Common myeloid progenitor, CD34-positive (primary cell): ENCODE measurements around the gene SERINC3.

Experiments
- CTCF ChIA-PET: fragments of 350-600 bp; sonication (Branson Sonifier 250); formaldehyde crosslinking; loops from one replicate; lab custom pipeline; 2021; ENCODE audit warnings: antibody characterized with exemption; lab: Charles Lee
- POLR2A ChIA-PET: fragments of 350-600 bp; sonication (Branson Sonifier 250); formaldehyde crosslinking; loops from one replicate; lab custom pipeline; 2021; ENCODE audit warnings: antibody characterized with exemption; lab: Charles Lee
- DNase-seq, 3 donors: peaks; one replicate each; pipeline versions ENCODE4 v3.0.0 to v3.0.0-alpha.2; 2013
- H3K27ac ChIP-seq, 2 experiments: 1 replicate in 1 of 2; 2 replicates in 1 of 2; pipeline ENCODE4 v1.7.0; 2013; ENCODE audit warnings: inconsistent platforms in 2 of 2, low read length in 2 of 2, mild to moderate bottlenecking in 2 of 2, low read depth in 1 of 2, moderate library complexity in 1 of 2; ENCODE audit not compliant: severe bottlenecking in 2 of 2, insufficient read depth in 1 of 2, poor library complexity in 1 of 2
- H3K27me3 ChIP-seq, 5 experiments: replicated peaks in 2 of 5; 1 replicate in 3 of 5; 2 replicates in 2 of 5; pipeline versions ENCODE4 v1.6.1 to v1.7.0; 2013; ENCODE audit warnings: low read length in 4 of 5, mild to moderate bottlenecking in 2 of 5, moderate library complexity in 2 of 5, inconsistent platforms in 1 of 5; ENCODE audit not compliant: insufficient read depth in 5 of 5, control insufficient read depth in 4 of 5
- H3K36me3 ChIP-seq, 4 experiments: 1 replicate in 2 of 4; 2 replicates in 2 of 4; pipeline versions ENCODE4 v1.6.1 to v1.7.0; 2013; ENCODE audit warnings: low read length in 3 of 4, control low read depth in 1 of 4, mild to moderate bottlenecking in 1 of 4; ENCODE audit not compliant: control insufficient read depth in 4 of 4, insufficient read depth in 4 of 4
- H3K4me1 ChIP-seq, 4 experiments: 1 replicate in 3 of 4; 2 replicates in 1 of 4; pipeline versions ENCODE4 v1.6.1 to v1.7.1; 2013; ENCODE audit warnings: low read length in 3 of 4, mild to moderate bottlenecking in 3 of 4, control low read depth in 1 of 4, inconsistent platforms in 1 of 4, moderate library complexity in 1 of 4; ENCODE audit not compliant: control insufficient read depth in 4 of 4, insufficient read depth in 4 of 4; ENCODE audit errors: control extremely low read depth in 1 of 4
- H3K4me3 ChIP-seq, 7 experiments: 1 replicate in 4 of 7; 2 replicates in 3 of 7; pipeline versions ENCODE4 v1.5.1 to v1.7.0; 2013; ENCODE audit warnings: mild to moderate bottlenecking in 7 of 7, low read length in 6 of 7, moderate library complexity in 6 of 7, inconsistent platforms in 2 of 7, low read depth in 2 of 7, control low read depth in 1 of 7; ENCODE audit not compliant: insufficient read depth in 4 of 7, control insufficient read depth in 1 of 7; ENCODE audit errors: extremely low read depth in 1 of 7
- H3K9me3 ChIP-seq, 5 experiments: 1 replicate in 4 of 5; 2 replicates in 1 of 5; pipeline versions ENCODE4 v1.6.1 to v1.7.1; 2013; ENCODE audit warnings: low read length in 4 of 5, mild to moderate bottlenecking in 2 of 5, inconsistent platforms in 1 of 5, low read depth in 1 of 5, moderate library complexity in 1 of 5; ENCODE audit not compliant: control insufficient read depth in 4 of 5, insufficient read depth in 2 of 5; ENCODE audit errors: control extremely low read depth in 1 of 5
- WGBS: methylation state at CpG from one replicate; pipeline ENCODE4 v1.1.5; 2013; ENCODE audit not compliant: insufficient coverage; 5-methylcytosine and 5-hydroxymethylcytosine counted together

Gene SERINC3

DNA sequence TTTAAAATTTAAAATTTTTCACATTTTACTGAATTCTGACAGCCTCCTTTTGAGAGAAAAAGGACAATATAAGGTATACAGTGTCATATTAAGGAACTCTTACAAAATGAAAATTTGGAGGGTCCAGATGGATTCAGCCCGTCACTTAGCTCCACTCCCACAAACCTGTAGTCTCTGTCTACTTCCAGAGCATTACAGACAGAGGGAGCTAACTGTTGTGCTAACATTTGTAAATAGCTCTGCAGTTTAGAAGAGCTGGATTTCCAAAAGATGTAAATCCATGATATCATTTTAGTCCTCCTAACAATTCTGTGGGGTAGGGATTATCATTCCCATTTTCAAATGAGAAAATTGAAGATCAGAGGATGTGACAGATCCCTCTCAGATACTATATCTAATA lies 16.1 kb upstream of the SERINC3 start:
- no CpG with 5 or more reads among the region's 1 CpG for WGBS
- H3K4me3 ChIP-seq: no peak overlapping the region
- H3K27ac ChIP-seq: no peak overlapping the region
- H3K27me3 ChIP-seq: no peaks in the 10 kb centered on the region
- DNase-seq: no peak
- peaks cover 0 to 41% (median 17%) of the 10 kb centered on the region in 4 experiments for H3K4me1 ChIP-seq
- H3K9me3 ChIP-seq: no peaks in the 10 kb centered on the region
- POLR2A ChIA-PET: no interaction called here
- CTCF ChIA-PET: interaction anchor here (0.7 to 2.4 kb wide), 4 partner anchors 14 to 72 kb away, joined by 3 to 20 read pairs (median 4); no protein-coding TSS in a partner anchor
- H3K36me3 ChIP-seq: no peaks in the 10 kb centered on the region

DNA sequence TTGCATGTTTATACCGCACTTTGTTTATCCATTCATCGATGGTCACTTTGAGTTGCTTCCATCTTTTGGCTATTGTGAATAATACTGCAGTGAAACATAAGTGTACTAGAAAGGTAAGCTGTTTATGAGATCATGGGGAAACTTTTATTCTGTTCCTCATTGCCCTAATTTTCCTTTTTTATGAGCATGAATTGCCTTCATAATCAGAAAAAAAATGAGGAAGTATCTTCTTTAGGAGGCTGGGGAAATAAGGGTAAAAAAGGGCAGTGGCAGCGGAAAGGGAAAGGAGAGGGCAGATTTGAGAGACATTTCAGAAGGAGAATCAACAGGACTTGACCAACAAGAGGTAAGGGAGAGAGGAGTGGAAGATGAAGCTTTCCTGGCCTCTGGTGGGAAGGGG lies 14.3 kb upstream of the SERINC3 start:
- no peak overlapping the region for H3K27ac ChIP-seq
- POLR2A ChIA-PET: no interaction called here
- 83% methylated on average over 3 of the region's 3 CpGs for WGBS
- H3K4me3 ChIP-seq: no peak overlapping the region
- peak in 1 of 3 donors; percentile 39 for DNase-seq
- CTCF ChIA-PET: interaction anchor here (1.1 to 3.8 kb wide), 4 partner anchors 14 to 74 kb away, joined by 3 to 14 read pairs (median 4); partner anchors contain the start of gene SERINC3
- peaks cover 0 to 39% (median 22%) of the 10 kb centered on the region in 4 experiments for H3K4me1 ChIP-seq
- no peaks in the 10 kb centered on the region for H3K27me3 ChIP-seq
- H3K36me3 ChIP-seq: no peaks in the 10 kb centered on the region
- H3K9me3 ChIP-seq: no peaks in the 10 kb centered on the region

DNA sequence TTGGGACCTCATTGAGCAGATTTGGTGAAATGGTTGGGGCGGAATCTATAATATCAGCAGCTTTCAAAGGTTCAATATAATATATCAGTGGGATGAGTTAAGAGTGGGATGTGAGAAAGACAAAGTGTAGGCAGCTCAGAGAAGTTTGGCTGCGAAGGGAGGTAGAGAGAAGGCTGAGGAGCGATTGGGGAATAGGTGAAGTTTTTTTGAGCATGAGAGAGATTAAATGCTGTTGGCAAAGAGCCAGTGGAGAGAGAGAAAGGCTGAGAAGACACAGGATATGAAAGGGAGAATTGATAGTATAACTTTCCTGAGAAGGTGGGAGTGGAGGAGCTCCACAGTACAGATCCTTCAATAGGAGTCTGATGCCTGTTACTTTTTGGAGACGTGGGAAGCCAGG lies 12.1 kb upstream of the SERINC3 start:
- Histone ChIP-seq H3K27me3 (no peaks in the 10 kb centered on the region), H3K9me3 (no peaks in the 10 kb centered on the region), H3K27ac (no peak overlapping the region), H3K36me3 (no peaks in the 10 kb centered on the region), H3K4me1 (peaks cover 0 to 38% (median 23%) of the 10 kb centered on the region in 4 experiments), H3K4me3 (no peak overlapping the region)
- DNase-seq: peak in 2 of 3 donors; percentile 30 to 39
- WGBS: 83% methylated on average over 4 of the region's 4 CpGs
- ChIA-PET CTCF (interaction anchor here (0.9 to 3.8 kb wide), 4 partner anchors 13 to 76 kb away, joined by 3 to 14 read pairs (median 4); no protein-coding TSS in a partner anchor), POLR2A (interaction anchor here (0.8 to 1.2 kb wide), 3 partner anchors 9 to 13 kb away, joined by 3 to 5 read pairs (median 5); no protein-coding TSS in a partner anchor)

DNA sequence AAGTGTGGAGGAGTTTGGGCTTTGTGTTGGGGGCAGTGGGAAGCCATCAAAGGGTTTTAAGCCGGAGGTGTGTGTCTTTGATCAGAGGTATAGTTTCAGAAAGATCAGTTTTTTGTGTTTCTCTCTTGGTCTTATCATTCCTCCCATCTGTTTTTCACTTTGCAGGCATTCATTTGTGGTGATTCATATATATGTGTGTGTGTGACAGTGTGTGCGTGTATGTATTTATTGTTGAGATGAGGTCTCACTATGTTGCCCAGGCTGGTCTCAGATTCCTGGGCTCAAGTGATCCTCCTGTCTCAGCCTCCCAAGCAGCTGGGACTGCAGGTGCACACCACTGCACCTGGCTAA lies 11.1 kb upstream of the SERINC3 start:
- CTCF ChIA-PET: interaction anchor here (1.0 to 3.8 kb wide), 3 partner anchors 10 to 77 kb away, joined by 3 to 14 read pairs (median 4); no protein-coding TSS in a partner anchor
- POLR2A ChIA-PET: interaction anchor here (1.0 kb wide), 1 partner anchor 10 kb away, joined by 3 read pairs; no protein-coding TSS in a partner anchor
- peaks cover 0 to 38% (median 23%) of the 10 kb centered on the region in 4 experiments for H3K4me1 ChIP-seq
- H3K27me3 ChIP-seq: no peaks in the 10 kb centered on the region
- 60% methylated on average over 2 of the region's 2 CpGs for WGBS
- no peaks in the 10 kb centered on the region for H3K9me3 ChIP-seq
- H3K36me3 ChIP-seq: no peaks in the 10 kb centered on the region
- H3K27ac ChIP-seq: peak overlapping the region in 1 of 2 experiments; percentile 81
- peak overlapping the region in 5 of 7 experiments; percentile 19 to 89 (median 76) for H3K4me3 ChIP-seq
- DNase-seq: peak in 2 of 3 donors; percentile 61 to 78

DNA sequence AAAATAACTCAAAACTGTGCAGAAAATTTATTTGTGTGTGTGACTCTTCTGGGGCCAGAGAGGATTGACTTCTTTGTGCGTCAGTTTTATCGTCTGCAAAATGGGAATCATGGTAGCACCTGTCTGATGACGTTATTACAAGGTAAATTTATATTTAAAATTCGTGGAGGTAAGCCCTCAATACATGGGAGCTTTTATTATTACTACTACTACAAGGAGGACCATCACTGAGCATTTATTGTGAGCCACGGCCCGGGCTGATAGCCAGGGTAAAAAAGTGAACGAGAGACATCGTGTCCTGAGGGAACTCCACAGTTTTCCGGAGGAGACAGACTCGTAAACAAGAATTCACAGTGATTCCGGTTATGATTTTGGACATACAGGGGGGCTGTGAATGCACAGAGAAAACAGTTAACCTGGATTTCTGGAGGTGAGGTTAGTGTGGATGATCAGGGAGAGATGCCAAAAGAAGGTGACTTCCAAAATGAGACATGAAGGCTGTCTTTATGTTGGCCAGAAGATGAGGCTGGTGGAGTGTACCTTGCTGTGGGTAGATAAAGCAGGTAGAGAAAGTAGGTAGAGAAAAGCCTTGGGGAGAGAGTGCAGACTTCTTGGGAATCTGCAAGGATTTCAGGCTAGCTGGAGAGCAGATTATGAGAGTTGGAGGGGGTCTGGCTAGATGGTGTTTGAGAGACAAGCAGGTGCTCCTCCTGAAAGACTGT lies 10.6 kb upstream of the SERINC3 start:
- H3K27me3 ChIP-seq: no peaks in the 10 kb centered on the region
- CTCF ChIA-PET: interaction anchor here (0.5 to 3.8 kb wide), 4 partner anchors 9 to 77 kb away, joined by 3 to 14 read pairs (median 3); no protein-coding TSS in a partner anchor
- H3K4me1 ChIP-seq: peaks cover 0 to 38% (median 23%) of the 10 kb centered on the region in 4 experiments
- DNase-seq: peak in 2 of 3 donors; percentile 31 to 43
- H3K27ac ChIP-seq: peak overlapping the region; percentile 64 to 81
- no peaks in the 10 kb centered on the region for H3K36me3 ChIP-seq
- peak overlapping the region; percentile 20 to 89 (median 76) for H3K4me3 ChIP-seq
- 73% methylated on average over 7 of the region's 11 CpGs for WGBS
- POLR2A ChIA-PET: interaction anchor here (0.7 kb wide), 1 partner anchor 131 kb away, joined by 6 read pairs; no protein-coding TSS in a partner anchor
- H3K9me3 ChIP-seq: no peaks in the 10 kb centered on the region

DNA sequence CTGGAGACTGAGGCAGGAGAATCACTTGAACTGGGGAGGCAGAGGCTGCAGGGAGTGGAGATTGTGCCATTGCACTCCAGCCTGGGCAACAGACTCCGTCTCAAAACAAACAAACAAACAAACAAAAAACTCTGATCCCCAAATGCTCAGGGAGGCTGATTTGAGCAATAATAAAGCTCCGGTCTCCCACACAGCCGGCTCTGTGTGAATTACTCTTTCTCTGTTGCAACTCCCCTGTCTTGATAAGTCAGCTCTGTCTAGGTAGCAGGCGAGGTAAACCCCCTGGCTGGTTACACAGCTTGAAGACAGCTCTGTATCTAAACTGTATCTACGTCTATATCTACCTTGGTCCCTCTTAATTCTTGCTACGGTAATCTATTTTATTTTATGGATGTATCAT lies 6.4 kb upstream of the SERINC3 start:
- Histone ChIP-seq H3K27me3 (no peaks in the 10 kb centered on the region), H3K4me3 (no peak overlapping the region), H3K9me3 (no peaks in the 10 kb centered on the region), H3K27ac (no peak overlapping the region), H3K4me1 (peaks cover 0 to 25% (median 17%) of the 10 kb centered on the region in 4 experiments), H3K36me3 (no peaks in the 10 kb centered on the region)
- ChIA-PET POLR2A (interaction anchor here (0.5 kb wide), 1 partner anchor 82 kb away, joined by 5 read pairs; no protein-coding TSS in a partner anchor), CTCF (interaction anchor here (0.9 to 1.6 kb wide), 3 partner anchors 19 to 81 kb away, joined by 3 to 6 read pairs (median 4); no protein-coding TSS in a partner anchor)
- WGBS: 95% methylated on average over 3 of the region's 6 CpGs
- DNase-seq: no peak
